ENCODE results near the gene AMIGO3.

- TF ChIP-seq CTCF (tag by site-specific recombination; IDR thresholded peaks at IDR 0.05) (no peak), KLF9 (tag by site-specific recombination; IDR thresholded peaks at IDR 0.05; ENCODE audit: low read depth) (peak; percentile 92)
Observed at GRCh38 chr3:49673715-49674496, 45.6 kb downstream of the AMIGO3 start, which contains the start of gene APEH.

Data from HEK293 (cell line).